Measurements from ENCODE around the gene HOXA3.

HOXA3 gene

DNA sequence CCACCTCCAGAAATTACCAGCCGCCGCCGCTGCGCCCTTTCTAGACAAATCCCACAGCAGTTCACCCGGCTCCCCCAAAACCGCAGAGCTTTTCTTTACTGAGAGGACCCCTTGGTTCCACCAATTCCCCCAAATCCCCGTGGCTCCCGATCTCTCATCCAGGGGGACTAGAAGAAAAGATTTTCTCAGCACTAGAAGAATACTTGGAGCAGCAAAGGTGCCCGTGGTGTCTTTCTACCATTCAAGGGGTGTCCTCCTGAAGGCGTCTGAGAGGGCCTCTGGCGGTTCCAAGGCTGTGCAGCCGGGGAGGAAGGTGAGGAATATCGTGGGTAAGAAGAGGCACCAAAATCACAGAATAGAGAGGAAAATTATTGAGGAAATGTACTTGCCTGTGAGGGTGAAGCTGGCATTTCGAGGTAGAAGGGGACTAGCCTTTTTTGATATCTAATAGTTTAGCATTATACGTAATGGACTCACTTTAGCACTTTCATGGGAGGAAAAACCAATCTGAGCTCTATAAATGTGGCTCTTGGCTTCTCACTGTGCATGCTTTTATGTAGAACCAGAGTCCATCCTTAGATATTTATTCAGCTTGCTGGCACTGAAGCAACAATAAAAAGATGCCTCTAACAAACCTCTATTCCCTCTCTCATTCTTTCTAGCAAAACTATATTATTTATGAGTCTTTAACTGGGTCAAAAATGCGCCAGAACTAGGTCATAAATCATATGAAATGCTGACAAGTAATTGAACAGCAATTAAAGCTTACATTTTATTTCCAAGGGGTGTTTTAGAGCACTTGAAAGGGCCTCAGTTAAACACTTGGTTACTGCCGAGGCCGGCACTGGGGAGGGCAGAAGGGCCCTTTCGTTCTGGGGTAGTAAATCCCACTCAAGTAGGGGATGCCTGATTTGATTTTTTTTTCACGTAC is 36.1 kb downstream of the HOXA3 start:
- no peak overlapping the region for H3K27ac ChIP-seq (ENCODE audit: low read length)
- TF ChIP-seq EZH2phosphoT487 (IDR thresholded peaks at IDR 0.05; ENCODE audit: low read length) = no peak
- TF ChIP-seq, protein P1, sequence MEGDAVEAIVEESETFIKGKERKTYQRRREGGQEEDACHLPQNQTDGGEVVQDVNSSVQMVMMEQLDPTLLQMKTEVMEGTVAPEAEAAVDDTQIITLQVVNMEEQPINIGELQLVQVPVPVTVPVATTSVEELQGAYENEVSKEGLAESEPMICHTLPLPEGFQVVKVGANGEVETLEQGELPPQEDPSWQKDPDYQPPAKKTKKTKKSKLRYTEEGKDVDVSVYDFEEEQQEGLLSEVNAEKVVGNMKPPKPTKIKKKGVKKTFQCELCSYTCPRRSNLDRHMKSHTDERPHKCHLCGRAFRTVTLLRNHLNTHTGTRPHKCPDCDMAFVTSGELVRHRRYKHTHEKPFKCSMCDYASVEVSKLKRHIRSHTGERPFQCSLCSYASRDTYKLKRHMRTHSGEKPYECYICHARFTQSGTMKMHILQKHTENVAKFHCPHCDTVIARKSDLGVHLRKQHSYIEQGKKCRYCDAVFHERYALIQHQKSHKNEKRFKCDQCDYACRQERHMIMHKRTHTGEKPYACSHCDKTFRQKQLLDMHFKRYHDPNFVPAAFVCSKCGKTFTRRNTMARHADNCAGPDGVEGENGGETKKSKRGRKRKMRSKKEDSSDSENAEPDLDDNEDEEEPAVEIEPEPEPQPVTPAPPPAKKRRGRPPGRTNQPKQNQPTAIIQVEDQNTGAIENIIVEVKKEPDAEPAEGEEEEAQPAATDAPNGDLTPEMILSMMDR (IDR thresholded peaks at IDR 0.05; ENCODE audit: low read length) = no peak
- no peak for TF ChIP-seq EZH2 (optimal IDR thresholded peaks at IDR 0.05; ENCODE audit: low read depth, low read length)
- no peaks in the 10 kb centered on the region for H3K36me3 ChIP-seq (replicated peaks; ENCODE audit: insufficient read depth, low read length)
- H3K4me3 ChIP-seq (ENCODE audit: low read length) = no peak overlapping the region
- no peak overlapping the region for H3K4me2 ChIP-seq (ENCODE audit: low read depth, low read length)
- no peaks in the 10 kb centered on the region for H3K9me3 ChIP-seq (replicated peaks; ENCODE audit: insufficient read depth, low read length)
- no peaks in the 10 kb centered on the region for H3F3A ChIP-seq (ENCODE audit: insufficient read depth, low read length)
- DNase-seq = no peak
- H3K9me2 ChIP-seq (replicated peaks; ENCODE audit: insufficient read depth, low read length) = no peaks in the 10 kb centered on the region
- no peak overlapping the region for H2AFZ ChIP-seq (ENCODE audit: low read length)
- H4K20me1 ChIP-seq (ENCODE audit: insufficient read depth, low read length) = no peaks in the 10 kb centered on the region
- peaks cover 30% of the 10 kb centered on the region; the same call in 1 of the 2 replicates for H3K27me3 ChIP-seq (replicated peaks; ENCODE audit: insufficient read depth, low read length)
- no peak overlapping the region for H3K9ac ChIP-seq (ENCODE audit: low read length)
- no peaks in the 10 kb centered on the region for H3K79me2 ChIP-seq (ENCODE audit: low read length)
- H3K4me1 ChIP-seq (ENCODE audit: low read length) = no peaks in the 10 kb centered on the region

DNA sequence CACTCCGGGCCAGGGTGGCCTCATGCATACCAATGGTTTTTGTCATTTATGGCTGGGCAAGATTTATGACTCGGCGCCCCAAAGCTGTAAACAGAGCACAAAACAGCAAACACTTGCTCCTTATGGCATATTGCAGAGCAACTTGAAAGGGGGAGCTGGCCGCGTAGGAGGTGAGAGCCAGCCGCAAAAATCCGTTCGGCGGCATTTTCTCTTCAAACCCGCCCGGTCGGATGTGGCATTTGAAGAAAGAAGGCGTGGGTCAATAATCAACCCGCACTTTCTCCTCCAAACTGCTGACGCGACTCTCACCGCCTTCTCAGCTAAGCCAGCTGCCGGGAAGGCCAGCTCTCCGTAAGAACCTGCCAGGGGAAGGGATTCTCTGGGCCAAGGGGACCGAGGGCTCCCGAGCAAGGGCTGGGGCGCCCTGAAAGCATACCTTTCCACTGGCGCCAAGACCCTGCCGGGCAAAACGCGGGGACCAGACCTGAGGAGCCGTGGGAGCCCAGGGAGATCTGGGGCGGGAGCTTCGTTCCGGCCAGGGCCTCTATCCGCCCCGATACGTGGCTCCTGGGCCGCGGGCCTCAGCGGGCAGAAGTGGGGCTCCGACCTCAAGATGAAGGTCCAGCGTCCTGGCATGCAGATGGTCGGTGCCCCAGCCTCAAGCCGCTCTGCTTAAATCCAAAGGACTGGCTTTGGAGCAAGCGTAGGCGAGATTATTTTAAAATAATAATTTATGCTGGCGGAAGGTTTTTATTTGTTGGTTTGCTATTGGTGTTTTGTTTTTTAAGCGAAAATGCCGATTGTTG is 37.0 kb downstream of the HOXA3 start:
- H3K9ac ChIP-seq (ENCODE audit: low read length) = no peak overlapping the region
- no peaks in the 10 kb centered on the region for H3K4me1 ChIP-seq (ENCODE audit: low read length)
- H3K9me2 ChIP-seq (replicated peaks; ENCODE audit: insufficient read depth, low read length) = no peaks in the 10 kb centered on the region
- no peaks in the 10 kb centered on the region for H4K20me1 ChIP-seq (ENCODE audit: insufficient read depth, low read length)
- H3F3A ChIP-seq (ENCODE audit: insufficient read depth, low read length) = no peaks in the 10 kb centered on the region
- no peak overlapping the region for H2AFZ ChIP-seq (ENCODE audit: low read length)
- H3K27ac ChIP-seq (ENCODE audit: low read length) = no peak overlapping the region
- H3K4me3 ChIP-seq (ENCODE audit: low read length) = no peak overlapping the region
- no peaks in the 10 kb centered on the region for H3K9me3 ChIP-seq (replicated peaks; ENCODE audit: insufficient read depth, low read length)
- no peak overlapping the region for H3K4me2 ChIP-seq (ENCODE audit: low read depth, low read length)
- H3K36me3 ChIP-seq (replicated peaks; ENCODE audit: insufficient read depth, low read length) = no peaks in the 10 kb centered on the region
- no peak for DNase-seq
- TF ChIP-seq EZH2phosphoT487 (IDR thresholded peaks at IDR 0.05; ENCODE audit: low read length) (no peak), EZH2 (optimal IDR thresholded peaks at IDR 0.05; ENCODE audit: low read depth, low read length) (no peak)
- TF ChIP-seq, protein P1 (IDR thresholded peaks at IDR 0.05; ENCODE audit: low read length) = no peak
- no peaks in the 10 kb centered on the region for H3K79me2 ChIP-seq (ENCODE audit: low read length)
- peaks cover 30% of the 10 kb centered on the region; the same call in 1 of the 2 replicates for H3K27me3 ChIP-seq (replicated peaks; ENCODE audit: insufficient read depth, low read length)

DNA sequence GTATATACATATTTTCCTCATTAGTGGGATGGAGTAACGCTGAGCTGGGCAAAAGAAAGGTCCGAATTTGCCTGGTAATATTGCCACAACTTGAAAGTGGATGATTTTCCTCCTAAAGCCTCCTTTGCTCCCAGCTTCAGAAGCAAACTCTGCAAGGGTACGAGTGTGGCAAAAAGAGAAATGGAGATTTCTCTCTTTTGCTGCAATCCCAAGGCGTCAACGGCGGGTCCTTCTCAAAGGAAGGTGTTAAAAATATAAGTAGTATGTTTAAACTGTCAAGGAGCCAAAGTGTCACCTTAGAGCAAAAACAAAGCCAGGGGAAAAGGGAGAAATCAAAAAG is 37.5 kb downstream of the HOXA3 start:
- H3K4me2 ChIP-seq (ENCODE audit: low read depth, low read length) = no peak overlapping the region
- H3K4me3 ChIP-seq (ENCODE audit: low read length) = no peak overlapping the region

More for the DNA sequence above, 37.5 kb downstream of the HOXA3 start:
- H3K9me3 ChIP-seq (replicated peaks; ENCODE audit: insufficient read depth, low read length) = no peaks in the 10 kb centered on the region
- no peaks in the 10 kb centered on the region for H3K9me2 ChIP-seq (replicated peaks; ENCODE audit: insufficient read depth, low read length)
- no peak overlapping the region for H2AFZ ChIP-seq (ENCODE audit: low read length)
- no peak for TF ChIP-seq EZH2 (optimal IDR thresholded peaks at IDR 0.05; ENCODE audit: low read depth, low read length)
- no peak for TF ChIP-seq EZH2phosphoT487 (IDR thresholded peaks at IDR 0.05; ENCODE audit: low read length)
- TF ChIP-seq, protein P1 (IDR thresholded peaks at IDR 0.05; ENCODE audit: low read length) = no peak
- H3K79me2 ChIP-seq (ENCODE audit: low read length) = no peaks in the 10 kb centered on the region
- H3K27me3 ChIP-seq (replicated peaks; ENCODE audit: insufficient read depth, low read length) = peaks cover 30% of the 10 kb centered on the region; the same call in 1 of the 2 replicates
- no peak for DNase-seq
- H3K36me3 ChIP-seq (replicated peaks; ENCODE audit: insufficient read depth, low read length) = no peaks in the 10 kb centered on the region
- H4K20me1 ChIP-seq (ENCODE audit: insufficient read depth, low read length) = no peaks in the 10 kb centered on the region
- no peaks in the 10 kb centered on the region for H3F3A ChIP-seq (ENCODE audit: insufficient read depth, low read length)
- no peak overlapping the region for H3K9ac ChIP-seq (ENCODE audit: low read length)
- no peaks in the 10 kb centered on the region for H3K4me1 ChIP-seq (ENCODE audit: low read length)
- H3K27ac ChIP-seq (ENCODE audit: low read length) = no peak overlapping the region

Data from MM.1S (cell line).